ENCODE results near the gene OXCT1.
A peak's percentile ranks its signal among the peaks of the same experiment; 100 is the strongest.
"Not testable (repeated sequence)": the region's sequence is repeated elsewhere in the genome, so short reads cannot be mapped to it uniquely, and the experiment has no call there.

OXCT1 gene

DNA sequence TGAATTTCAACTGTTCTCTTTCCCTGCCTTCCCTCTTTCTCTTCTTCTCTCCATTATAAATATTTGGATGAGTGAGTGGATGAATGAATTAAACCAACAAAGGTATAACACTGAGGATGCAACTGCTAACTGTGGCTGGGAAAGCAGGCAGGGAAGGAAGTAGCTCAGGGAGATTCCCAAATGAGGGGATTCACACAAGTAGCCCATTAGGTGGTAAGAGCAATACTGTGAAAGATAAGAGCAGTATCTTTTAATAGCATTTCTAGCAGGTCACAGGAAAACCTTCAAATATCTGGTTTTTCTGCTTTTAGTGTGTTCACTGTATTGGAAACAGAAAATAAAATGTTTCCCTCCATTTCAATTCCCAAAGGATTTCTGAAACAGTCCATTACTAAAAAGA, 105.6 kb downstream of the OXCT1 start:
- no peak for DNase-seq (ENCODE audit: low spot score in 2 of 2)
- Mint-ChIP-seq H3K4me3 (no peak overlapping the region), H3K4me1 (peaks cover 9% of the 10 kb centered on the region), H3K9me3 (no peaks in the 10 kb centered on the region), H3K27me3 (no peaks in the 10 kb centered on the region), H3K27ac (no peak overlapping the region), H3K36me3 (peaks cover 39% of the 10 kb centered on the region)
- no peak for ATAC-seq (ENCODE audit: low read depth)

DNA sequence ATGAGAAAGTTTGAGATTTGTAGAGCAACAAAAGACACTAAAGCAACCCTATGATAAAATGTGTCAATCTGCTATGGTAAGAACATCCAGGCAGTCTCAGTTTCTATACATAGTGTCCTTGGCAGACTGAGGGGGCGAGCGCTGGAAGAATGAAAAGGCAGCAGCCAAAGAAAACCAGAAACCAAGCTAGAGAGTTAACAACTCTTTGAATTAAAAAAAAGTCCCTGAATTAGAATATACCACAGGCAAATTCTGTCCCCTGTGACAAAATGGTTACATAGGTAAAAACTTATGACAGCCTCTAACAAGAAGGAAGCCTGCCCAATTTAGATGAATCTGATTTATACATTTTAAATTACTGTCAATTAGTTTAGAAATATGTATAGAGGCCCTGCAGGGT, 106.7 kb downstream of the OXCT1 start:
- no peaks in the 10 kb centered on the region for H3K27me3 Mint-ChIP-seq
- no peak overlapping the region for H3K4me3 Mint-ChIP-seq
- H3K36me3 Mint-ChIP-seq = peaks cover 46% of the 10 kb centered on the region
- ATAC-seq (ENCODE audit: low read depth) (no peak), DNase-seq (ENCODE audit: low spot score in 2 of 2) (no peak)
- H3K9me3 Mint-ChIP-seq = no peaks in the 10 kb centered on the region
- peaks cover 9% of the 10 kb centered on the region for H3K4me1 Mint-ChIP-seq
- peak overlapping the region; percentile 50 for H3K27ac Mint-ChIP-seq

DNA sequence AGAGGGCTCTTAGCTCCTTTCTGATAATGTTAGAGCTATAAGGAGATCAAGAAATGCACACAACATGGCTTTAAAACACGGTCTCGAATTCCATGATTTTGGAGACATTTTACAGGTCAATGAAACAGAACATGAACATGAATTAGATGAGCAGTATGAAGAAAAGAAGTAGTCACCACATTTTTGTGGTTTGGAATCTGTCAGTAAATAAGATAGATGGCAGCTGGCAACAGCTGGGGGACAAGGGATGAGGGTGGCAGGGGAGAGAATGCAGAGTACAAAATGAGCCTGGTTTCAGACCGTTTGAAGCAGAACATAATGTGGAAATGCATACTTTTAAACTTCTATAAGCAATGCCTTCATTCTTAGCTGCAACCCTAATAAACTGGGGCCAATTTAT, 107.1 kb downstream of the OXCT1 start:
- H3K27me3 Mint-ChIP-seq = no peaks in the 10 kb centered on the region
- DNase-seq (ENCODE audit: low spot score in 2 of 2) = no peak
- ATAC-seq (ENCODE audit: low read depth) = no peak
- no peaks in the 10 kb centered on the region for H3K9me3 Mint-ChIP-seq
- peak overlapping the region; percentile 50 for H3K27ac Mint-ChIP-seq
- H3K4me3 Mint-ChIP-seq = no peak overlapping the region
- peaks cover 9% of the 10 kb centered on the region for H3K4me1 Mint-ChIP-seq
- H3K36me3 Mint-ChIP-seq = peaks cover 48% of the 10 kb centered on the region

DNA sequence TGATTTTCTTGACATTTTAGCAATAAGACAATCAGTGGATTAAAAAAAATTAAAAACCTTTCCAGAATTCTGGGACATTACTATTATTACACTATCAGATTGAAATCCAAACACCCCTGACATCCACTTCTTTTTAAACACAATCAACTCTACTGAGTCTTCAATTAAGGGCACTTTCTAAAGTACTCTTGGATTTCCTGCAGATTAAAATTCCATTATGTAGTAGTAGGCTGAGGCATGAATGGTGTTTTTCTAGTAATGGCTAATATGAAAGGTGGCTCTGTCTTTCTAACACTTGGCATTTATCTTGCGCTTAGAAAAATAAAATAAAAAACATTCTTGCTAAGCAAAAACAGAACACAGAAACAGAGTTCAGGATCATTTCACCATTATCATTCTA, 107.8 kb downstream of the OXCT1 start:
- Mint-ChIP-seq H3K36me3 (peaks cover 51% of the 10 kb centered on the region), H3K4me3 (no peak overlapping the region), H3K27me3 (no peaks in the 10 kb centered on the region), H3K9me3 (no peaks in the 10 kb centered on the region), H3K4me1 (peaks cover 8% of the 10 kb centered on the region), H3K27ac (no peak overlapping the region)
- ATAC-seq (ENCODE audit: low read depth) = no peak
- DNase-seq (ENCODE audit: low spot score in 2 of 2) = no peak

DNA sequence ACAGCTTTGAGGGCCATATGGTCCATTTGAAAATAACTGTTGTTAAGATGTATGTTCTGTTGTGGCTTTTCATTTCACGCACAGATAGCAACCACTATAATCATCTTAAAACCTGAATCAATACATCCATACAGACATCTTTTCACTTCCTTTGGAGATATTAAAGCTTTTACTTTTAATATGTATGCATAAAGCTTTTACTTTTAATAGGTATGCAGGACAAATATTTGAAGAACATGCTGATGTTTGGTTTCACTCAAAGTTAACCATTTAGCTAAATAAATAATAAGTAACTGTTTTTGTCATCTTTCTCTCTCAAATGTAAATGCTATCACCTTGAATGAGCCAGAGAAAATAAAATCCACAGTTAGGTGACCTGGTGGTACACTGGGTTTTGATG, 108.6 kb downstream of the OXCT1 start:
- H3K4me1 Mint-ChIP-seq = peaks cover 7% of the 10 kb centered on the region
- no peak for DNase-seq (ENCODE audit: low spot score in 2 of 2)
- no peaks in the 10 kb centered on the region for H3K27me3 Mint-ChIP-seq
- ATAC-seq (ENCODE audit: low read depth) = no peak
- H3K27ac Mint-ChIP-seq = no peak overlapping the region
- H3K4me3 Mint-ChIP-seq = no peak overlapping the region
- H3K9me3 Mint-ChIP-seq = no peaks in the 10 kb centered on the region
- peaks cover 57% of the 10 kb centered on the region for H3K36me3 Mint-ChIP-seq

DNA sequence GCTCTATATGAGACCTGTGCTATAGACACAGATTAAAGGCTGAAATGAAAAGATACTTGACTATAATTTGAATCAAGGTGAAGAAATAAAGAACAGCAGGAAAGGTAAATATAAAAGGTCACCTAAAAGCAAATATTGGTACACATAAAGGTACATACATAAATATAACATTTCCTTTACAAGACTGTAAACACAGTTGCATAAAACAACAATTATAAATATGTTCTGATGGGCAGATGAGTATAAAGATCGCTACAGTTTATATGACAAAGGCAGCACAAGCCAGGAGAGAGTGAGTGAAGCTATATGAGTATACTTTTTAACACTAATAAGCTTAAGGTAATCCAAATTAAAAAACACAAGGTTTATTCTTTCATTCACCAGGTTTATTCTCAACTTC, 114.5 kb downstream of the OXCT1 start:
- Mint-ChIP-seq H3K27me3 (no peaks in the 10 kb centered on the region), H3K27ac (no peak overlapping the region), H3K4me1 (no peaks in the 10 kb centered on the region), H3K9me3 (no peaks in the 10 kb centered on the region), H3K36me3 (peaks cover 50% of the 10 kb centered on the region), H3K4me3 (no peak overlapping the region)
- no peak for ATAC-seq (ENCODE audit: low read depth)
- DNase-seq (ENCODE audit: low spot score in 2 of 2) = no peak

DNA sequence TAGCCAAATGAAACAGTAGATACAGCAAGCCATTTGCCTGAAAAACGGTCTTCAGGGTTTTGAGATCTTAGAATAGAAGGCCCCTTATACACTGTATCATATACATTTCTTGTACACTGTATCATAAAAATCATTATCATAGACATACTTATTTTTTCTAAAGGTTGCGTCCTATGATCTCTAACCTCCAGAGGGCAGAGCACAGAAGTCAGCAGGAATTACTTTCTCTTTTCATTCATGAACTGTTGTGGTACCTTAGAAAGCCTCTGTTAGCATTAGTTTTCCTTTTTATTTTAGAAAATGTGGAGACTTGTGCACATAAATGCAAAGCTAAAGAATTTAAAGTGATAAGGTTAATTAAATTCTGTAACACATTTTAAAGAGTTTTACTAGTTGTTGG, 115.4 kb downstream of the OXCT1 start:
- no peaks in the 10 kb centered on the region for H3K27me3 Mint-ChIP-seq
- DNase-seq (ENCODE audit: low spot score in 2 of 2) = no peak
- no peaks in the 10 kb centered on the region for H3K4me1 Mint-ChIP-seq
- peaks cover 54% of the 10 kb centered on the region for H3K36me3 Mint-ChIP-seq
- no peak overlapping the region for H3K27ac Mint-ChIP-seq
- H3K4me3 Mint-ChIP-seq = no peak overlapping the region
- H3K9me3 Mint-ChIP-seq = no peaks in the 10 kb centered on the region
- ATAC-seq (ENCODE audit: low read depth) = no peak

DNA sequence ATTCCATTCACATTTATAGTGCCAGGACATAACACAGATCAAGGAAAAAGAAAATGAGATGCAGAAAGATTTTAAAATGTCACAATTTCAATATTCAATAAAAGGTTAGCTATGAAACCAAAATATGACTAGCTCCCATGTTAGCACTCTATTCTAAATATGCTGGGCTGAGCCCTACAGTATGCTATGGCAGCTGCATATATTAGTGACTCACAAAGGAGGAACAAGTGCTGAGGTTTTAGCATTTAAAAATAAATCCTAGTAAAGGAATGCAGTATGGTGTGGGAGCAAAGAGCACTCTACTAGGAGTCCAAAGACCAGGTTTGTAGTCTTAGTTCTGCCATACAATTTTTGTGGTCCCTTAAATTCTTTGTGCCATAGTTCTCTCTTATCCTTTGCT, 118.4 kb downstream of the OXCT1 start:
- no peaks in the 10 kb centered on the region for H3K9me3 Mint-ChIP-seq
- no peaks in the 10 kb centered on the region for H3K4me1 Mint-ChIP-seq
- ATAC-seq (ENCODE audit: low read depth) = no peak
- no peak overlapping the region for H3K4me3 Mint-ChIP-seq
- no peaks in the 10 kb centered on the region for H3K27me3 Mint-ChIP-seq
- H3K27ac Mint-ChIP-seq = no peak overlapping the region
- no peak for DNase-seq (ENCODE audit: low spot score in 2 of 2)
- H3K36me3 Mint-ChIP-seq = peaks cover 31% of the 10 kb centered on the region

DNA sequence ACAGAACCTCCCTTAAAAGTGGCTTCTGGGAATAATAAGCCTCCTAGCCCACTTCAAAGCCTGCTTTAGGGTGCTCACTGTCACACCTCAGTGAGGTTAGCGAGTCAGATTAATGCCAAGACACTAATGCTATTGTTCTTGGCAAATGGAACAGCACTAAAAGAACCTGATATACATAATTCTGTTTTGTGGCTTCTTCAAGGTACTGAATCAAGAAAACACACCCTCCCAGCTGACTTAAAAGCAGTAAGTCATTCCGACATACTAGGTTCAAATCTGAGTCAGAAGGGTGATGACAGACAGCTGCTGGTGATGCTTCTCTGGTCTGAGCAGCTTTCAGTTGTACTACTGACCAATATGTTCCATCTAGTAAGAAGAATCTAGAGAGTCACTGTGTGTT, 121.6 kb downstream of the OXCT1 start:
- Mint-ChIP-seq H3K4me1 (no peaks in the 10 kb centered on the region), H3K27me3 (no peaks in the 10 kb centered on the region), H3K9me3 (peaks cover 3% of the 10 kb centered on the region), H3K36me3 (peaks cover 38% of the 10 kb centered on the region), H3K27ac (no peak overlapping the region), H3K4me3 (no peak overlapping the region)
- DNase-seq (ENCODE audit: low spot score in 2 of 2) (no peak), ATAC-seq (ENCODE audit: low read depth) (no peak)

DNA sequence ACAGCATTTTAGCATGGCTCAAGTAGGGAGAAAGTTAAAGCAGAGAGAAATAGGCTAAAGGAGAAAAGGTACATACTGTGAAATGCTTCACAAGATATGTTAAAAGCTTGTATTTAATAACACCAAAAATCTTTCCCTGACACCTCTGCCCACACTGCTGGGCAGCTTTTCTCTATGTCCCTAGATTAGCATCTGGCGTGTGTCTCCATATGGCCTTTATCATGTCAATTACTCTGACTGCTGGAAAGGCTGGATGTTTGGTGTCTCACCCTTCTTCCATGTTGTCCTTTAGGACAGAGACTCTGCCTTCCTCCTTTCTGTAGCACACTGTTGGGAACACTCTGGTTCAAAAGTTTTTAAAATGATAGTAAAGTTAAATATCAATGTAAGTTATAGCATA, 122.5 kb downstream of the OXCT1 start:
- Mint-ChIP-seq H3K27me3 (no peaks in the 10 kb centered on the region), H3K4me3 (no peak overlapping the region), H3K9me3 (peaks cover 3% of the 10 kb centered on the region), H3K4me1 (no peaks in the 10 kb centered on the region), H3K36me3 (peaks cover 32% of the 10 kb centered on the region), H3K27ac (no peak overlapping the region)
- DNase-seq (ENCODE audit: low spot score in 2 of 2) (no peak), ATAC-seq (ENCODE audit: low read depth) (no peak)

DNA sequence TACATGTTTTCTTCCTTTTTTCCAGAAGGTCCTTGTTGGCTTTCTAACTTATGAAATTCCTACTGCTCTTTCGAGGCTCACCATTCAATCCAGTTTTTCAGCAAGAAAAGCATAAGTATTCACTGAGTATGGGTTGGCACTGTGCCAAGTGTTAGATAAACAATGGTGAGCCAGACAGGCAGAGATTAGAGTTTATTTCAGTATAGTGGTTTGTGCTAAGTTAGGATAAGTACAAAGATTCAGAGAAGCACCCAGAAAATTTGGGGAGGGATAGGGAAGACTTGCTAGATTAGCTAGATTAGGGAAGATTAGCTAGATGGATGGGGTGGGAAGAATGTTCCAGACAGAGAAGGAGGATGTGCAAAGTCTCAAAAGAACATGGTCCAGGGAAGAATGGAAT, 122.9 kb downstream of the OXCT1 start:
- Mint-ChIP-seq H3K4me3 (no peak overlapping the region), H3K27ac (no peak overlapping the region), H3K36me3 (peaks cover 30% of the 10 kb centered on the region), H3K4me1 (no peaks in the 10 kb centered on the region), H3K27me3 (no peaks in the 10 kb centered on the region), H3K9me3 (peaks cover 3% of the 10 kb centered on the region)
- no peak for ATAC-seq (ENCODE audit: low read depth)
- DNase-seq (ENCODE audit: low spot score in 2 of 2) = no peak

DNA sequence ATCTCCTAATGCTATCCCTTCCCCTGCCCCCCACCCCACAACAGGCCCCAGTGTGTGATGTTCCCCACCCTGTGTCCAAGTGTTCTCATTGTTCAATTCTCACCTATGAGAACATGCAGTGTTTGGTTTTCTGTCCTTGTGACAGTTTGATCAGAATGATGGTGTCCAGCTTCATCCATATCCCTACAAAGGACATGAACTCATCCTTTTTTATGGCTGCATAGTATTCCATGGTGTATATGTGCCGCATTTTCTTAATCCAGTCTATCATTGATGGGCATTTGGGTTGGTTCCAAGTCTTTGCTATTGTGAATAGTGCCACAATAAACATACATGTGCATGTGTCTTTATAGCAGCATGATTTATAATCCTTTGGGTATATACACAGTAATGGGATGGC, 127.6 kb downstream of the OXCT1 start:
- not testable (repeated sequence) for H3K4me3 Mint-ChIP-seq; ATAC-seq (ENCODE audit: low read depth); H3K27me3 Mint-ChIP-seq; H3K27ac Mint-ChIP-seq; DNase-seq (ENCODE audit: low spot score in 2 of 2); H3K9me3 Mint-ChIP-seq; H3K4me1 Mint-ChIP-seq
- peaks cover 43% of the 10 kb centered on the region for H3K36me3 Mint-ChIP-seq

DNA sequence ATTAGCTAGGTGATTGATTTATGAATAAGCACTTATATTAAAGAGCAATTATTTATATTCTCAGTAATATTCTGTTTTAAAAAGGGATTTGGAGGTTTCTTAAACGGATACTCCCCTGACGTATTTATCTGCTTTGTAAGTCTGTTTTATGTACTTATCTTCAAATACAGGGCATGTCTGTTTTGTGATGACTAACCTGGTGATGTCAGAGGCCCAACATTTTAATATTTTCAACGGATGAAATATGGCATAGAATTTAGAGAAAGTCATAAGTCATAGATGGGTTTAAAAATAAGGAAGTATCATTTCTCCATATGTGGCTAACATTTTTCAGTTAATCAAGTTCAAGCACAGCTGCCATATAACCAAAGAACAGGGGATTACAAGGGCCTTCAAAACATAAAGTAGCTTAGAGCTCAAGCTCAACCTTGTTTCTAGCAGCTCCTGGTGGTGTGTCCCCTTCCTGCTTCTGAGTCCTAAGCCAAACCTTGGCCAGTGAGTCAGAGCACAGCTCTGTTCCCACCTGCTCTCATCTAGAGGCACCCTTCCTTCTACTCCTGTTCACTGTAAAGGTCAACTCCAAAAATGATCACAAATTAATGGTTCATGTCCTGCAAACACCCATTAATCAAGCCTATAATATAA, 131.4 kb downstream of the OXCT1 start:
- H3K9me3 Mint-ChIP-seq = no peaks in the 10 kb centered on the region
- H3K27ac Mint-ChIP-seq = no peak overlapping the region
- peaks cover 48% of the 10 kb centered on the region for H3K36me3 Mint-ChIP-seq
- H3K4me3 Mint-ChIP-seq = no peak overlapping the region
- ATAC-seq (ENCODE audit: low read depth) (no peak), DNase-seq (ENCODE audit: low spot score in 2 of 2) (no peak)
- no peaks in the 10 kb centered on the region for H3K4me1 Mint-ChIP-seq
- H3K27me3 Mint-ChIP-seq = no peaks in the 10 kb centered on the region

DNA sequence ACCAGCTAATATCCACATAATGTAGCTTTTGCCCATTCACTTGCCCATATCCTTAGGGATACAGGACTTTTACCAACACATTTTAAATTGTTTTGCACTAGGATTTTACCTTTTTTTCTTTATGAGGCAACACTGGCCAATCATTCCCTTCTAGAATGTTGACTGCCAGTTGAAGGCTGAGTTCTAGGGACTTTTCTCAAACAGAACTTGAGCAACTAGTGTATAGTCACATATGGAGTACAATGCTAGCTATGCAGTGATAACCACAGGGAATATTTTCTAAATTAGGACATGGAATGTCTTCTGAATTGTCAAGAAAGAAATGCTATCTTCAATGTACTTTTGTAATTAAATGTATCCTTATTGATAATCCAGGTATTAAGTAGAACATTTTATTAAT, 133.6 kb downstream of the OXCT1 start:
- H3K9me3 Mint-ChIP-seq = no peaks in the 10 kb centered on the region
- H3K27me3 Mint-ChIP-seq = no peaks in the 10 kb centered on the region
- no peaks in the 10 kb centered on the region for H3K4me1 Mint-ChIP-seq
- no peak overlapping the region for H3K4me3 Mint-ChIP-seq
- DNase-seq (ENCODE audit: low spot score in 2 of 2) (no peak), ATAC-seq (ENCODE audit: low read depth) (no peak)
- H3K36me3 Mint-ChIP-seq = peaks cover 54% of the 10 kb centered on the region
- H3K27ac Mint-ChIP-seq = no peak overlapping the region

DNA sequence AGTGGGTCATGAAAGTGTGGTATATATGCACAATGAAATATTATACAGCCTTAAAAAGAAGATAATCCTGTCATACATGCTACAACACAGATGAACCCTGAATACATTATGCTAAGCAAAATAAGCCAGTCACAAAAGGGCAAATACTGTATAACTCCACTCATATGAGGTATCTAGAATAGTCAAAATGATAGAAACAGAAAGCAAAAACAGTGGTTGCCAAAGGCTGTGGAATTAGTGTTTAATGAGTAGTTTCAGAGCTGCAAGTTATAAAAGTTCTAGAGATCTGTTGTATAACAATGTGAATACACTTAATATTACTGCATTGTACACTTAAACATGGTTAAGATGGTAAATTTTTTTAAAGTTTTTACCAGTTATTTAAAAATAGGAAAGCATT, 135.0 kb downstream of the OXCT1 start:
- peaks cover 50% of the 10 kb centered on the region for H3K36me3 Mint-ChIP-seq
- no peak for ATAC-seq (ENCODE audit: low read depth)

More for the DNA sequence above, 135.0 kb downstream of the OXCT1 start:
- Mint-ChIP-seq H3K4me3 (no peak overlapping the region), H3K4me1 (no peaks in the 10 kb centered on the region), H3K27me3 (no peaks in the 10 kb centered on the region), H3K9me3 (no peaks in the 10 kb centered on the region), H3K27ac (no peak overlapping the region)
- DNase-seq (ENCODE audit: low spot score in 2 of 2) = no peak
